Measurements from ENCODE around the gene MS4A5.
"Not testable (repeated sequence)": the region's sequence is repeated elsewhere in the genome, so short reads cannot be mapped to it uniquely, and the experiment has no call there.

The MS4A5 gene

DNA sequence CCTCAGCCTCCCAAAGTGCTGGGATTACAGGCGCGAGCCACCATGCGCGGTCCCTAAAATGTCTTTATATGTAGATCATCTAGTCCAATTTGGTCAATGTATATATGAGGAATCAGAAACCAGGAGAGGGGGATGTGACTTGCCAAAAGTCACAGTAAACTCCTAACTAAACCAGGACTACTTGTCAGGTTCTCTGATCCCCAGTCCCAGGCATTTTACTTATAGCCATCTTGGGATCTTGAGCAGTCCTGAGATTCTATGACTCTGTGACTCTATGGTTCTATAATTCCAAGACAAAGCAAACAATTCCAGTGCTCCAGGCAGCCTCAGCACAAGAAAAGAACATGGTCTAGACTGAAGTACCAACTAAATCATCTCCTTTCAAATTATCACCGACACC is at the start of gene MS4A5:
Gene MS4A5 (plus strand): TSS at position 301 of the 400 bp plus-strand sequence. CDS start 103 bp downstream, outside the sequence.
- DNase-seq (ENCODE audit: low spot score) = no peak

- no peak for DNase-seq (ENCODE audit: low spot score)
Observed at GRCh38 chr11:60389279-60389910, 40.0 kb upstream of the MS4A5 start.

DNA sequence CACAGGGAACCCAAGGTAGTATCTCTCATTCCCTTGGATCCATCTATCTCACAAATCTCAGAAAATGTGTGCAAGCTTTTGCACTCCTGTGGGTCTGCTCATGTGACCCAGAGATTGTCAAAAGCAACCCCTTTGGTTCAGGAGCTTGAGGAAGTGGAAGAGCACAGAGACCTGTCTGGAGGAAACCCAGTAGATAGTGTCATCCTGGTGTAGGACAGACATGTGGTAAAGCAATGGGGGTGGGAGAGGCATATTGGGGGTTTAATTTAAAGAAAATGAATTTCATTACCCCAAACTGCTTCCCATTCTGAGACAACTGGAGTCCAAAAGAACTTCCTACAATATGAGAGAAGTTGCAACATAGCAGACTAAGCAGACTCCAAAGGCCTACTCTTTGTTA is 39.0 kb upstream of the MS4A5 start:
- DNase-seq (ENCODE audit: low spot score) = no peak

GRCh38 chr11:60392361-60392760 is 37.0 kb upstream of the MS4A5 start:
- DNase-seq (ENCODE audit: low spot score) = no peak

DNA sequence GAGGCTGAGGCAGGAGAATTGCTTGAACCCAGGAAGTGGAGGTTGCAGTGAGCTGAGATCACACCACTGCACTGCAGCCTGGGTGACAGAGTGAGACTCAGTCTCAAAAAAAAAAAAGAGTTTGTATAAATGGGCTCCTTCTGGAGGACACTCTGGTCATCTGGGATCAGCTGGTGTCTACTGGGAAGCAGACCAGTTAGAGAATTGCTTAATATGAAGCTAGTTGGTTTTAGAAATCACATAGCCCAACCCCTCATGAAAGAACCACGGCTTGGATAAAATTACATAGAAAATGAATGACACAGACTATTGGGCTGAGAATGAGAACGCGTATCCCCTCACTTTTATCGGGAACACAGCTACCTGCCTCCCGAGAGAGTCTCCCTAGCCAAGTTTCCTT is 36.4 kb upstream of the MS4A5 start:
- no peak for DNase-seq (ENCODE audit: low spot score)

- no peak for DNase-seq (ENCODE audit: low spot score)
Observed at GRCh38 chr11:60394666-60395380, 34.5 kb upstream of the MS4A5 start.

- DNase-seq (ENCODE audit: low spot score) = no peak
Observed at GRCh38 chr11:60396382-60396781, 33.0 kb upstream of the MS4A5 start, which contains the start of gene MS4A14. Gene MS4A14 (plus strand): TSS chr11:60396459. CDS start chr11:60396579, 120 bp downstream.

DNA sequence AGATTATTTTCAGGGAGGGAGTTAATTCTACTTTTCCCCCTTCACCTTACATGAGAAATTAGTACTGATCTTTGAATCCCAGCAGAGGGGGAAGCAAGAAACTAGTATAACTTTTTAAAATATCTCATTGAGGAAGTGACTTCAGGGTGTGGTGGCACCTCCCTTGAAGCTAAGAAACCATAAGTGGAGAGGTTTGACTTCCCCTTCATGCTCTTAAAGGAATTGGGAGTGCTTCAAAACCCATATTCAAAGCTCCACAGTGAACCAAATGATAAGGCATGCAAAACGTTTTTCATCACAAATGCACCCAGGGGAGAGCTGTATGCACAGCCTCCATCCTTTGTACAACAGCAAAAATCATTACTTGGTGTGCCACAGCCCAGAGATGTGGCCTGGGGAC is 32.6 kb upstream of the MS4A5 start:
- no peak for DNase-seq (ENCODE audit: low spot score)

DNA sequence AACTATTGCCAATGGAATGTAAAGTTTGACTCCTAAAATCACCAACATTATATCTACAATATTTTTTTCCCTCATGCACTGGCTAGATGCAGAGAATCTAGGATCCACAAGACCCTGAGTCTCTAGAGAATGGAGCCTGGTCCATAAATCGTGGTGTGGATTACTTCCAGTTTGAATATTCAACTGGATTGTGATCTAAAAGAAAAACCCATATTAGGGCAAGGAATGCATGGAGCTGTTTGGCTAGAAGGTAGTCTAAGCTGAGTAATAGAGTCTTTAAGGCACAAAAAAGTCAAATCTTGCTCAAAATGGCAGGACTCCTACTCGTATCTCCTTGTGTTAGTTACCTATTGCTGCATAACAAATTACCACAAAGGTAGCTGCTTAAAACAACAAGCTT is 9.4 kb upstream of the MS4A5 start:
- DNase-seq (ENCODE audit: low spot score) = no peak

DNA sequence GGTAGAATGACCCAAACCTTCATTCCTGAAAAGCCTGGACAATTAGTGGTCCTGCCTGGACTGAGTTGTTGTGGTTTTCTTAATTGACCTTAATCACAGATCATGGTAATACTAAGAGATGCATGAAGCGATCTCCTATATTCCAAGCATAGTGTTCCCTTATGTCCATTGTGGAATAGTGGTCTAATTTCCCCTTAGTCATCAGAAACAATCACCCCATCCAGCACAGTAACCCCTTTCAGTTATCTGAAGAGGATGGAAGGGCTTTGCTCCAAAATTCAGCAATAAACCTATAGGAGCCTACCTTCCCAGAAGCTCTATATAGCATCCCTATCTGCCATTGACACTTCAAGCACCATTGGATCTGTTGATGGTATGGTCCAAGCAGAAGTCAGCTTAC is 6.8 kb upstream of the MS4A5 start:
- no peak for DNase-seq (ENCODE audit: low spot score)

DNA sequence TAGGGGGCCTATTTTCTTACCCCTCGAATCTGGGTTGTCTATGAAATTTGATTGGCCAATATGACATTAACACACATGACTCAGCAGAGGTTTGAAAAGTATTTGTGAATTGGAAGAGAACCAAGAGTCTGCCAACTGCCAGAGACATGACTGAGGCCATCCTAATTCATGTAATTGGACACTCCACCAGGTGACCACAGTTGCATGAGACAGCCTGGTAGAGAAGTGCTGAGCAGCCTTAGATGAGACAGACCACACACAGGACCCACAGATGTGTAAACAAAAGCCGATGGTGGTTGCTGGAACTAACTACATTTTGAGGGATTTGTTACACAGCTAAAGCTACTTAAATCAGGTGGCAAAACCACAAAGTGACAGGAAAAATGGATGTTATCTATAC is 855 bp upstream of the MS4A5 start:
- no peak for DNase-seq (ENCODE audit: low spot score)

- no peak for DNase-seq (ENCODE audit: low spot score)
Observed at GRCh38 chr11:60431251-60431650, 1.9 kb downstream of the MS4A5 start.

- no peak for DNase-seq (ENCODE audit: low spot score)
Observed at GRCh38 chr11:60433401-60433800, 4.0 kb downstream of the MS4A5 start.

DNA sequence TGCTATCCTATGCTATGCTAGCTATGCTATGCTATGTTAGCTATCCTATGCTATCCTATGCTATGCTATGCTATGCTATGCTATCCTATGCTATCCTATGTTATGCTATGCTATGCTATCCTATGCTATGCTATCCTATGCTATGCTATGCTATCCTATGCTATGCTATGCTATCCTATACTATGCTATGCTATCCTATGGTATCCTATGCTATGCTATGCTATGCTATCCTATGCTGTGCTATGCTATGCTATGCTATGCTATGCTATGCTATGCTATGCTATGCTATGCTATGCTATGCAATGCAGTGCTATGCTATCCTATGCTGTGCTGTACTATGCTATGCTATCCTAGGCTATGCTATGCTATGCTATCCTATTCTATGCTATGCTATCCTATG is 17.7 kb downstream of the MS4A5 start:
- DNase-seq (ENCODE audit: low spot score) = no peak

DNA sequence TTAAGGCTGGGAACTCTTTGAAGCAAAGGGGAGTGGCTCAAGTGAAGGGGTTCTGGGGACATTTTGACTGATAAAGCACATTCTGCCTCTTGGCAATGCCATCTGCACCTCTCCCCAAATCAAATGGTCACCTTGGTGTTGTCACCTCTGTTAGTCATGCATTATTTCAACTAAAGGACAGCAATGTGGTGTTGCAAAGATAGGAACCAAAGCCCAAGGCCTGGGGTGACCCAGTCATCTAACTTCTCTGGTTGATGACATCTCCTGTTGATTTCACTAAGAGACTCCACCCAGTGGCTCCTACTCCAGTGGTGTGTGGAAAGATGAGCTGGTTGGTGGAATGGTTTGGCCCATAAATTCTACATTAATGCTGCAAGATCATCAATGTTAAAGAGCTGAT is 18.5 kb downstream of the MS4A5 start:
- DNase-seq (ENCODE audit: low spot score) = no peak

DNA sequence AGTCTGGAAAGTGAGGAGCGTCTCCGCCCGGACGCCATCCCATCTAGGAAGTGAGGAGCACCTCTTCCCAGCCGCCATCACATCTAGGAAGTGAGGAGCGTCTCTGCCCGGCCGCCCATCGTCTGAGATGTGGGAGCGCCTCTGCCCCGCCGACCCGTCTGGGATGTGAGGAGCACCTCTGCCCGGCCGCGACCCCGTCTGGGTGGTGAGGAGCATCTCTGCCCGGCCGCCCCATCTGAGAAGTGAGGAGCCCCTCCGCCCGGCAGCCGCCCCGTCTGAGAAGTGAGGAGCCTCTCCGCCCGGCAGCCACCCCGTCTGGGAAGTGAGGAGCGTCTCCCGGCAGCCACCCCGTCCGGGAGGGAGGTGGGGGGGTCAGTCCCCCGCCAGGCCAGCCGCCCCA is 21.8 kb downstream of the MS4A5 start:
- DNase-seq (ENCODE audit: low spot score) = not testable (repeated sequence)

DNA sequence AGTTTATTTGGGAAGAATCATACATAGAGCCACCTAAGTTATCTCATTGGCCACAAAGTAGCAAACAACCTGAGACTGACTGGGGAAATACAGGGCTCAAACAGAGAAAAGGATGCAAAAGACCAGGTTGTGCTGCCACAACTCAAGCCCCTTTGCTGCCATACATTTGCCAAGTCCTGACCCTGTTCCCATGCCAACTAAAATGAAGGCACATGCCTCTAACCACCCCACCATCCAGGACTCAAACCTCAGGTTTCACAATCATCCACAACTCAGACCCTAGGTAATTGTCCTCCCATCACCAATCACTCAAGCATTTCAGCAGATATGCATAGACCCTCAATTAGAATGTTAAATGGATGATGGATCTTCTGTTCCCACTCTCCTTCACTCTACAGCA is 24.8 kb downstream of the MS4A5 start:
- no peak for DNase-seq (ENCODE audit: low spot score)

DNA sequence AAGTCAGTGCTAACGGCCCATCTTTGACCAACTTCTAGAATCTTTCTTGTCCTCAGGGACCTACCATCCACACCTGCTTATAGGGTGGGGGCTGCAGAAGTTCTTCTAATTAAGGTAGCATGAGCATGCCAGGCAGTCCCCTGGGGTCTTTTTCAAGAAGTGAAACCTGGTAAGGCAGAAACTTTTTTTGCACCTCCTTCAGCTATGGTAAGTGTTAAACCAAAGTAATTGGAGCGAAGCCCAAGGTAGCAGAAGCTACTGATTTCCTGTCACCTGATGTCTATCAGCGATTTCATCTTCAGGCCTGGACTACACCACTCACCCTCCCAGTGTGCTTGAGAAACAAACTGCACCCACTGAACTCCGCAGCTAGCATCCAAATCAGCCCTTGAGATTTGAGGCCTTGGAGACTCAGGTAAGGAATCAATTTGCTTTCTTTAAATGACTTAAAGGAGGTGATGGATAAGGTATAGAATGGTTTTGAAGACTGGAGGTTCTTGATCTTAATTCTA is 26.2 kb downstream of the MS4A5 start, which contains the start of gene MS4A1:
Gene MS4A1 (plus strand): TSS at position 317 of the 512 bp plus-strand sequence. CDS start 6,528 bp downstream, outside the sequence.
- DNase-seq (ENCODE audit: low spot score) = peak; percentile 95

GRCh38 chr11:60457576-60457975 is 28.2 kb downstream of the MS4A5 start:
- DNase-seq (ENCODE audit: low spot score) = peak; percentile 46

DNA sequence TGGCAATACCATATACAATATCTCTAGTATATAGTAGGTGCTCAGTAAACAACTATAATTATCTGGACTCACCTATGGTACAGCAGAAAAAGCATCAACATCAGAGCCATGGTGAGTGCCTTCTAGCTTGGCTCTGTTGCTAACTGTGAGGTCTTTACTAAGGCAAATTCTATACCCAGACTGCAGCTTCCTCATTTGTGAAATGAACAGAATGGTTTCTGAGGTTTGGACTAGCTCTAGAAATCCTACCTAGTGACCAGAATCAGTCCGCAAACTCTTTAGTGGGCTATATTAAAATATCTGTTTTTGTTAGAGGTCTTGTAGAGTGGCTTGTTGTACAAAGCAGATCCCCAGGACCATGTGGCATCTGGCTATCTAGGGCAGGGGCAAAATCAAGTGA is 30.0 kb downstream of the MS4A5 start:
- DNase-seq (ENCODE audit: low spot score) = no peak

DNA sequence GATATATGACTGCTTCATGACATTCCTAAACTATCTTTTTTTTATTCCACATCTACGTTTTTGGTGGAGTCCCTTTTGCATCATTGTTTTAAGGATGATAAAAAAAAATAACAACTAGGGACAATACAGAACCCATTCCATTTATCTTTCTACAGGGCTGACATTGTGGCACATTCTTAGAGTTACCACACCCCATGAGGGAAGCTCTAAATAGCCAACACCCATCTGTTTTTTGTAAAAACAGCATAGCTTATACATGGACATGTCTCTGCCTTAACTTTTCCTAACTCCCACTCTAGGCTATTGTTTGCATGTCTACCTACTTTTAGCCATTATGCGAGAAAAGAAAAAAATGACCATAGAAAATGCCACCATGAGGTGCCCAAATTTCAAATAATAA is 39.5 kb downstream of the MS4A5 start:
- no peak for DNase-seq (ENCODE audit: low spot score)

GRCh38 chr11:60469723-60470122 is 40.4 kb downstream of the MS4A5 start:
- no peak for DNase-seq (ENCODE audit: low spot score)

DNA sequence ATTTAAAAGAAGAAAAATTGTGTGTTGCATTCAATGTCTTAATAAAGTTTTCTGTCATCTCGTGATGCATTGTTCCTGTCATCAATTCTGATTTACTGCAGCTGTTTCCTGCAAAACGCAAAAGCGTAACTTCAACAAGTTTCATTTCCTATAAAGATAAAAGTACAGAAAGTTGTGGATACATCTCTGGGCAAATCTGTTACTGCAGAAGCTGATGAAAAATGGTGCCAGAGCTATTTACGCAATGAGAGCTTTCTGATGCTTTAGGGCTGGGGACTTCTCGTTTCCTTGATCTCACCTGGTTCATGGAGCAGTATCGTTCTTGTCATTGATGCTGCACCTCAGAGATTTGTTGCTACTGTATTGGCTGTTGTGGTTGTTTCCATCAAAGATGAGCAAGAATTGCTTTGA is 47.7 kb downstream of the MS4A5 start:
- peak; percentile 84 for DNase-seq (ENCODE audit: low spot score)
